ENCODE measurements around the gene RTN1.

The RTN1 gene

DNA sequence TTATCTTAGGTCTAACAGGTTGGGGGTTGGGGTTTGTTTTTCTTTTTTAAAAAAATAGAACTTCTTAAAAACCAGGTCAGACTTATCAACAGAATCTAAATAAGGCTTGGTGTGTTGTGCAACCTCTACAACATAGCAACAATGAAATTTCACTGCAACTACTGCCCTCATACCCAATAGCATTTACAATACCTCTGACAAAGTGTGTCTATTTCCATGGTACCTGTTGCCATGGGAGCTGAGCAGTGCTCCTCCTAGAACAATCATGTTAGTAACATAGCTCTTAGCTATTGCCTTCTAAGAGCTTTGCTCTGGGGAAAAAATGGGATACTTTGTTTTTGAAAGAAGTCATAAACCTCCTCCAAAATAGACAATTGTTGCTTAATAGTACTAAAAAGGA lies 190.7 kb downstream of the RTN1 start:
- Histone ChIP-seq H3F3A (ENCODE audit: insufficient read depth) (no peaks in the 10 kb centered on the region), H3K79me2 (ENCODE audit: insufficient read depth, low read length) (no peaks in the 10 kb centered on the region), H3K9me3 (ENCODE audit: insufficient read depth, low read length) (no peaks in the 10 kb centered on the region), H3K36me3 (ENCODE audit: low read length) (no peaks in the 10 kb centered on the region), H3K27ac (ENCODE audit: low read depth, low read length) (no peak overlapping the region), H3K9me2 (replicated peaks; ENCODE audit: insufficient read depth, low read length) (no peaks in the 10 kb centered on the region), H4K20me1 (ENCODE audit: low read depth, low read length) (no peaks in the 10 kb centered on the region), H3K9ac (ENCODE audit: low read length) (no peak overlapping the region), H3K27me3 (ENCODE audit: low read length) (no peaks in the 10 kb centered on the region), H3K4me2 (ENCODE audit: low read depth, low read length, poor library complexity, severe bottlenecking) (no peak overlapping the region), H3K4me3 (ENCODE audit: insufficient read depth, low read length, poor library complexity, severe bottlenecking) (no peak overlapping the region), H2AFZ (ENCODE audit: low read depth, low read length, severe bottlenecking) (no peak overlapping the region)
- TF ChIP-seq EZH2phosphoT487 (conservative IDR thresholded peaks at IDR 0.05; ENCODE audit: low read length): no peak

DNA sequence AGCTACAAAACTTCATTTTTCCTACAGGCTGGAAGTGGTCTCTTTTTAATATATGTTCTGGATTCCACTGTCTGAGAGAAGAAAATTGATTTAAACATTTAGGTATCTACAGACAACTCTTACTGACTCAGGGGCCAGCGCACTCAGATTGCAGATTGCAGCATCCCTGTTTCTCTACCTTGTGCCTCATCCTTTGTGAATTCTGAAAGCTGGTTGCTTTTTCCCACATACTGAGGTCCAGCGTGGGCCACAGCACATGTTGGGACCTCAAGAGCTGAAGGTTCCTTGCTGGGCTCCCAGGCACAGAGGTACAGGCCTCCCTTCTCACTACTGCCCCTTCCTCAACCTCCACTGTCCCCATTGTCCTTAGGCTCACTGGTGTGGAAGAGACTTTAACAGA lies 192.2 kb downstream of the RTN1 start:
- no peak for TF ChIP-seq EZH2phosphoT487 (conservative IDR thresholded peaks at IDR 0.05; ENCODE audit: low read length)
- TF ChIP-seq, protein P1, sequence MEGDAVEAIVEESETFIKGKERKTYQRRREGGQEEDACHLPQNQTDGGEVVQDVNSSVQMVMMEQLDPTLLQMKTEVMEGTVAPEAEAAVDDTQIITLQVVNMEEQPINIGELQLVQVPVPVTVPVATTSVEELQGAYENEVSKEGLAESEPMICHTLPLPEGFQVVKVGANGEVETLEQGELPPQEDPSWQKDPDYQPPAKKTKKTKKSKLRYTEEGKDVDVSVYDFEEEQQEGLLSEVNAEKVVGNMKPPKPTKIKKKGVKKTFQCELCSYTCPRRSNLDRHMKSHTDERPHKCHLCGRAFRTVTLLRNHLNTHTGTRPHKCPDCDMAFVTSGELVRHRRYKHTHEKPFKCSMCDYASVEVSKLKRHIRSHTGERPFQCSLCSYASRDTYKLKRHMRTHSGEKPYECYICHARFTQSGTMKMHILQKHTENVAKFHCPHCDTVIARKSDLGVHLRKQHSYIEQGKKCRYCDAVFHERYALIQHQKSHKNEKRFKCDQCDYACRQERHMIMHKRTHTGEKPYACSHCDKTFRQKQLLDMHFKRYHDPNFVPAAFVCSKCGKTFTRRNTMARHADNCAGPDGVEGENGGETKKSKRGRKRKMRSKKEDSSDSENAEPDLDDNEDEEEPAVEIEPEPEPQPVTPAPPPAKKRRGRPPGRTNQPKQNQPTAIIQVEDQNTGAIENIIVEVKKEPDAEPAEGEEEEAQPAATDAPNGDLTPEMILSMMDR (IDR thresholded peaks at IDR 0.05; ENCODE audit: insufficient read depth, low read length, poor library complexity, severe bottlenecking): no peak
- H3K9me2 ChIP-seq (replicated peaks; ENCODE audit: insufficient read depth, low read length): no peaks in the 10 kb centered on the region
- H3K27ac ChIP-seq (ENCODE audit: low read depth, low read length): no peak overlapping the region
- no peak overlapping the region for H3K4me2 ChIP-seq (ENCODE audit: low read depth, low read length, poor library complexity, severe bottlenecking)
- H3K4me3 ChIP-seq (ENCODE audit: insufficient read depth, low read length, poor library complexity, severe bottlenecking): no peak overlapping the region
- H3K79me2 ChIP-seq (ENCODE audit: insufficient read depth, low read length): no peaks in the 10 kb centered on the region
- H3K27me3 ChIP-seq (ENCODE audit: low read length): no peaks in the 10 kb centered on the region
- no peaks in the 10 kb centered on the region for H4K20me1 ChIP-seq (ENCODE audit: low read depth, low read length)
- H3K36me3 ChIP-seq (ENCODE audit: low read length): no peaks in the 10 kb centered on the region
- peaks cover 8% of the 10 kb centered on the region; the same call in 1 of the 2 replicates for H3K9me3 ChIP-seq (ENCODE audit: insufficient read depth, low read length)
- no peak overlapping the region for H3K9ac ChIP-seq (ENCODE audit: low read length)
- no peak overlapping the region for H2AFZ ChIP-seq (ENCODE audit: low read depth, low read length, severe bottlenecking)
- H3F3A ChIP-seq (ENCODE audit: insufficient read depth): no peaks in the 10 kb centered on the region

DNA sequence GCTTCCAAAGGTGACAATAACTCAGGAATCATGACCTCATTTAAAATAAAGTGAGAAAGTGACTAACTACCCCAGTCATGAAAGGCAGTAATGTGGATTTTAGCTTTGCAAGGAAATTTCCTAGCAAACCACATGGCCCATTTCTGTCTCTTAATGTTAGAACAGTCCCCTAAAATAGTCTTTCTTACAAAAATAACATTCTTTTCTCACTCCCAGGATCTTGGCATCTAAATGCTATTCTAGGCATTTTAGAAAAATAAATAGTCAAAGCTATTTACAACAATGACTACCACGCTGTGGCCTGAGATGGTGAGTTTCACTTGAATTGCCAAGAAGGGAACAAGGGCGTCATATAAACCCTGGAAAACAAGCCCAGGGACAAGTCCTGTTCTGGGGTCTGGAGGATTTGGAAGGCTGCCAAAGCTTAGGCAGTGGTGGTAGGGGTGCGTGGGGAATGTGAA lies 192.8 kb downstream of the RTN1 start:
- Histone ChIP-seq H3K27ac (ENCODE audit: low read depth, low read length) (no peak overlapping the region), H4K20me1 (ENCODE audit: low read depth, low read length) (no peaks in the 10 kb centered on the region), H3K4me3 (ENCODE audit: insufficient read depth, low read length, poor library complexity, severe bottlenecking) (no peak overlapping the region), H3F3A (ENCODE audit: insufficient read depth) (no peaks in the 10 kb centered on the region), H3K9ac (ENCODE audit: low read length) (no peak overlapping the region), H3K36me3 (ENCODE audit: low read length) (no peaks in the 10 kb centered on the region), H3K9me3 (ENCODE audit: insufficient read depth, low read length) (peaks cover 11% of the 10 kb centered on the region; the same call in 1 of the 2 replicates), H2AFZ (ENCODE audit: low read depth, low read length, severe bottlenecking) (no peak overlapping the region), H3K27me3 (ENCODE audit: low read length) (no peaks in the 10 kb centered on the region), H3K9me2 (replicated peaks; ENCODE audit: insufficient read depth, low read length) (no peaks in the 10 kb centered on the region), H3K4me2 (ENCODE audit: low read depth, low read length, poor library complexity, severe bottlenecking) (no peak overlapping the region), H3K79me2 (ENCODE audit: insufficient read depth, low read length) (no peaks in the 10 kb centered on the region)
- TF ChIP-seq EZH2phosphoT487 (conservative IDR thresholded peaks at IDR 0.05; ENCODE audit: low read length): no peak
- TF ChIP-seq, protein P1 (IDR thresholded peaks at IDR 0.05; ENCODE audit: insufficient read depth, low read length, poor library complexity, severe bottlenecking): no peak

DNA sequence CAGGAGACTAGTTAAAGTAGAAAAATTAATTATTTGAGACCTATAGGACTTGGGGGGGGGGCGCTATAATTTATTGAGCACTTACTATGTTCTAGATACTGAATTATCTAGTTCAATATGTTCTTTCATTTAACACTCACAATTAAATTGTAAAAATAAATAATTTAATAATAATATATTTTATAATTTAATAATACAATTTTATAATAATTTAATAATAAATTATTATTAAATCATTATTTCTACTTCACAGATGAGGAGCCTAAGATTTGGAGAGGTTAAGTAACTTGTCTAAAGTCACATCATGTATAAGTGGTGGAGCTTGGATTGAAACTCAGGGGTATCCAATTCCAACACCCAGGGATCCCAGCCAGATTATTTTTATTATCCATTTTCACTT lies 195.2 kb downstream of the RTN1 start:
- no peaks in the 10 kb centered on the region for H3K36me3 ChIP-seq (ENCODE audit: low read length)
- no peaks in the 10 kb centered on the region for H3F3A ChIP-seq (ENCODE audit: insufficient read depth)
- H3K9me3 ChIP-seq (ENCODE audit: insufficient read depth, low read length): peaks cover 11% of the 10 kb centered on the region; the same call in 1 of the 2 replicates
- no peaks in the 10 kb centered on the region for H3K27me3 ChIP-seq (ENCODE audit: low read length)
- no peak overlapping the region for H2AFZ ChIP-seq (ENCODE audit: low read depth, low read length, severe bottlenecking)
- H3K4me2 ChIP-seq (ENCODE audit: low read depth, low read length, poor library complexity, severe bottlenecking): no peak overlapping the region
- H3K27ac ChIP-seq (ENCODE audit: low read depth, low read length): no peak overlapping the region
- H3K9ac ChIP-seq (ENCODE audit: low read length): no peak overlapping the region
- no peaks in the 10 kb centered on the region for H3K9me2 ChIP-seq (replicated peaks; ENCODE audit: insufficient read depth, low read length)
- TF ChIP-seq, protein P1 (IDR thresholded peaks at IDR 0.05; ENCODE audit: insufficient read depth, low read length, poor library complexity, severe bottlenecking): no peak
- no peak for TF ChIP-seq EZH2phosphoT487 (conservative IDR thresholded peaks at IDR 0.05; ENCODE audit: low read length)
- H3K79me2 ChIP-seq (ENCODE audit: insufficient read depth, low read length): no peaks in the 10 kb centered on the region
- no peak overlapping the region for H3K4me3 ChIP-seq (ENCODE audit: insufficient read depth, low read length, poor library complexity, severe bottlenecking)
- no peaks in the 10 kb centered on the region for H4K20me1 ChIP-seq (ENCODE audit: low read depth, low read length)
